IPS-18a (cell line): ENCODE data around the gene ELAVL2.
"Not testable (repeated sequence)": the region's sequence is repeated elsewhere in the genome, so short reads cannot be mapped to it uniquely, and the experiment has no call there.

Experiments used
- H3K27ac ChIP-seq: one replicate; pipeline ENCODE4 v1.5.1; 2013; ENCODE audit warnings: low read length
- H3K27me3 ChIP-seq: one replicate; pipeline ENCODE4 v1.6.1; 2013; ENCODE audit warnings: mild to moderate bottlenecking, low read length; ENCODE audit not compliant: control insufficient read depth, insufficient read depth
- H3K36me3 ChIP-seq: one replicate; pipeline ENCODE4 v1.6.1; 2013; ENCODE audit warnings: low read depth, low read length; ENCODE audit not compliant: control insufficient read depth
- H3K4me1 ChIP-seq: one replicate; pipeline ENCODE4 v1.6.1; 2013; ENCODE audit warnings: low read depth, low read length; ENCODE audit not compliant: control insufficient read depth
- H3K4me3 ChIP-seq: one replicate; pipeline ENCODE4 v1.5.1; 2013; ENCODE audit warnings: low read length
- H3K9ac ChIP-seq: one replicate; pipeline ENCODE4 v1.6.1; 2013; ENCODE audit warnings: mild to moderate bottlenecking, low read length, moderate library complexity
- H3K9me3 ChIP-seq: one replicate; pipeline ENCODE4 v1.6.1; 2013; ENCODE audit warnings: low read depth, low read length; ENCODE audit not compliant: control insufficient read depth

Gene ELAVL2

DNA sequence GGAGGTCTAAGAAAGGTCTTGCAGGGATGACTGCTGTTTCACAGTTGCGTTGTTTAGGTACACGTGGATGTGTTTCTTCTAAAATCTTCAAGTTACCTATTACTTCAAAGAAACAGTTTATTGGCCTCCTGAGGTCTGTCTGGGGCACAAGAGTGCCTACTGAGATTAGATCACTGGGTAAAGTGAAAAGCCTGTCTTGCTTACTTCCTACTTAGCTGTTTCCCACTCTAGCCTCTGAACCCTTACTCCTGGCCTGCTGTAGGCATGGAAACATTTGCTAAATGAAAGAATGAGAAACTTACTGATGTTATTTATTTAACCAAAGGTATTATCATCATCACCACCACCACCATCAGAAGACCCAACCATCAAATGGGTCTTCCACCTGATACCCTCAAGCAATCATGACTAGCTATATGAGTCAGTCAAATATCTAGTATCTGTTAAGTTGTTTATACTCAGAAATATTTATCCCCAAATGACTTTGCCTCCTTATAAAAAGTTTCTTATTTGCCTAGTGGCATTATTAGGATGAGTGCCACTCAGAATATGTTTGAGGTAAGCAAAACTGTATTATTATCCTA is 92.5 kb downstream of the ELAVL2 start:
- H3K4me3 ChIP-seq, result no peak overlapping the region
- H3K9ac ChIP-seq, result no peak overlapping the region
- H3K4me1 ChIP-seq, result peaks cover 34% of the 10 kb centered on the region
- no peaks in the 10 kb centered on the region for H3K36me3 ChIP-seq
- no peaks in the 10 kb centered on the region for H3K9me3 ChIP-seq
- H3K27me3 ChIP-seq, result no peaks in the 10 kb centered on the region
- H3K27ac ChIP-seq, result no peak overlapping the region

DNA sequence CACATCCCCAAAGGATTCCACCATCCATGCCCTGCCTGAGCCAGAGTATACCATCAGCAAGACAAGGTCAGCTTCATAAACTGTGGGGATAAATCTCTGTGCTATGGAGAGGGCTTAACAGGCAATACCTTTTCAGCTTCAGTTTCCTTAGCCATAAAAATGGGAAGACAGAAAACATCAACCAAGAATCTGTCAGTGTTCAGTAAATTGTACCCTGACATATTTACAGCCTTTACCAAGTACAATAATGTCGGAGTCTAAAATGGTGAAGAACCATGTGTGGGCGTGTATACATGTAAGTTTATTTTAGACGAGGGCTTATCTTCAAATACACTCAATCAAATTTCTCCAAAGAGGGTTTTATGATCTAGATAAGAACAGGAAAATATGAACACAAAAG is 94.7 kb downstream of the ELAVL2 start:
- Histone ChIP-seq H3K9ac (no peak overlapping the region), H3K27ac (no peak overlapping the region), H3K4me3 (no peak overlapping the region), H3K4me1 (peaks cover 20% of the 10 kb centered on the region), H3K27me3 (no peaks in the 10 kb centered on the region), H3K9me3 (no peaks in the 10 kb centered on the region), H3K36me3 (no peaks in the 10 kb centered on the region)

DNA sequence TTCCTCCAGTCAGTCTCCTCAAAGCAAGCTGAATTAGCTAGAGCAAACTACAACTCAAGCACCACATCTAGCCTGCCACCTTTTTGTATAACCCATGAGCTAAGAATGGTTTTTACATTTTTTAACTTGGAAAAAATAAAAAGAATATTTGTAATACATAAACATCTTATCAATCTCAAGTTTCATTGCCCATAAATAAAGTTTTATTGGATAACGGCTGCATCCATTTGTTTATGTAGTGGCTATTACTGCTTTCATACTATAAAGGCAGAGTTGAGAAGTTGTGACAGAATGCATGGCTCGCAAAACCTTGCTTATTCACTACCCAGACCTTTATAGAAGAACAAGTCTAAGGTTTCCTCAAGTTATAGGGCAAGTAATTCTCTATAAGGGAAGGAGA is 95.7 kb downstream of the ELAVL2 start:
- H3K9ac ChIP-seq, result no peak overlapping the region
- no peaks in the 10 kb centered on the region for H3K36me3 ChIP-seq
- peaks cover 18% of the 10 kb centered on the region for H3K4me1 ChIP-seq
- no peak overlapping the region for H3K4me3 ChIP-seq
- no peak overlapping the region for H3K27ac ChIP-seq
- no peaks in the 10 kb centered on the region for H3K9me3 ChIP-seq
- H3K27me3 ChIP-seq, result no peaks in the 10 kb centered on the region

DNA sequence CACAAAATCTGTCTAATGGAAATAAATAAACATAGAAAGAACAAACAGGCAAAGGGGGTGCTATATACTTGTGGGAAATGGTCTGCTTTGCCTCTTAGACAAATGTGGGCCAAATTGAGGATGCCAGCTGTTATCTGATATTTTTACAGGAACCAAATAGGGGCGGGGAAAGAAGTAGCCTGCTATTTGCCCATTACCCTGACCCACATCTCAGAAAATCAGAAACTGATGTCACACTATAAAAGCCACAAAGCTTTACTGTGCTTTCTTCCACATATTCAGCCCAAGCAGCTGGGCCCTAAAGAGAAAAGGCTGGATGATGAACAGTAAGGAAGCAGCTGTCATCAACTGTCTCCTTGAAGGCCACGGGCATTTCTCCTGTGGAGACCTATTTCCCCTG is 97.3 kb downstream of the ELAVL2 start:
- Histone ChIP-seq H3K27ac (no peak overlapping the region), H3K36me3 (no peaks in the 10 kb centered on the region), H3K4me3 (no peak overlapping the region), H3K9ac (no peak overlapping the region), H3K4me1 (peaks cover 22% of the 10 kb centered on the region), H3K27me3 (no peaks in the 10 kb centered on the region), H3K9me3 (no peaks in the 10 kb centered on the region)

DNA sequence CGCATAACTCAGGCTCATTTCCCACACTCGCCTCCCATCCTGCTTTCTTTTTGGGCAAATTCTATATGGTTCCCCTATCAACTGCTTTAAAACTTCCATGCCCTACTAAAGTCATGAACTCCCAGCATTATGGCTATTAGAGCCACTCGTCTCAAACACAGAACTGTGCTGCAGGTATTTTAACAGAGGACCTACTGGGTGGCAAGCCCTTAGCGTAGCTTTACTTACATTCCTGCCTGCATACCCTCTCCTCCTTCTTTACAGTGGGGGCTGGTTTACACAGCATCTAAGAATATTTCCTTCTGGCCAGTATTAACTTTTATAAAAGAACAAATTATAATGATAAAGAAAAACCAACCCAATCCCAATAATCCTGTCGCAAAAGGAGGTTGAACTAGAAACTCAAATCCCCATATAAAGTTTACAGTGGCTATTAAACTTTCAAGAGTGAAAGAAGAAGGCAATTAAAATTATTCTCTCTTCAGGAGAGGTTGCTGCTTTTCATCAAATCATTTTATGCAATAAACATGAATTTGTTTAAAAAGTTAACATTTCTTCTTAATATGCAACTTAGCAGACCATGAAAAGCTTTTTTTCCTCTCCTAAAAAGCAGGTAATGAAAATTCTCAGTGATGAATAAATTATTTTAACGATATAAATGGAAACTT is 100.6 kb downstream of the ELAVL2 start:
- Histone ChIP-seq H3K27me3 (no peaks in the 10 kb centered on the region), H3K4me3 (no peak overlapping the region), H3K9me3 (no peaks in the 10 kb centered on the region), H3K27ac (no peak overlapping the region), H3K36me3 (no peaks in the 10 kb centered on the region), H3K4me1 (peaks cover 19% of the 10 kb centered on the region), H3K9ac (no peak overlapping the region)

DNA sequence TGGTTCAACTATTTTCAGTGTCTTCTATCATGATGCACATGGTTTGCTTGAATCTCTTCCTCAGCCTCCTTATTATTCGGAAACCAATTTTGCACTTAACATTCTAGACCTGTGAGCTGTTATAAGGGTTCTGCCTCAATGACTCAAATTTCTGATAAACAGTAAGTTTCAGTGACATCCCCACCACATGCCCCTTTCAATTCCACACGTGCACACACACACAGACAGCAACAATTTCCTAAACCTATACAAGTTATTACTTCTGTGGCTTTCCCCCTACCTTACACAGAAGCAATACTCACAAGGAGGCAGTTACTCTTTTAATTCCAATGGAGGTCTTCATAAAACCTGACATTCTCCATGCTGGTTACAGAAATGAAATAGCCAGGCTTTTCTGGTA is 102.4 kb downstream of the ELAVL2 start:
- Histone ChIP-seq H3K4me1 (peaks cover 24% of the 10 kb centered on the region), H3K36me3 (no peaks in the 10 kb centered on the region)

DNA sequence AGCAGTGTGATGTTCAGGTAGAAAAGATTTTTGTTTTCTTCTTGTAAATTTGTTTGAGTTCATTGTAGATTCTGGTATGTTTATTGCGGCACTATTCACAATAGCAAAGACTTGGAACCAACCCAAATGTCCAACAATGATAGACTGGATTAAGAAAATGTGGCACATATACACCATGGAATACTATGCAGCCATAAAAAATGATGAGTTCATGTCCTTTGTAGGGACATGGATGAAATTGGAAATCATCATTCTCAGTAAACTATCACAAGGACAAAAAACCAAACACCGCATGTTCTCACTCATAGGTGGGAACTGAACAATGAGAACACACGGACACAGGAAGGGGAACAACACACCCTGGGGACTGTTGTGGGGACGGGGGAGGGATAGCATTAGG is 103.0 kb downstream of the ELAVL2 start:
- peaks cover 30% of the 10 kb centered on the region for H3K4me1 ChIP-seq
- not testable (repeated sequence) for H3K9me3 ChIP-seq, H3K9ac ChIP-seq, H3K27ac ChIP-seq, H3K4me3 ChIP-seq, H3K27me3 ChIP-seq, H3K36me3 ChIP-seq

More for the DNA sequence above, 102.4 kb downstream of the ELAVL2 start:
- Histone ChIP-seq H3K27me3 (no peaks in the 10 kb centered on the region), H3K27ac (no peak overlapping the region), H3K9ac (no peak overlapping the region), H3K9me3 (no peaks in the 10 kb centered on the region), H3K4me3 (no peak overlapping the region)

DNA sequence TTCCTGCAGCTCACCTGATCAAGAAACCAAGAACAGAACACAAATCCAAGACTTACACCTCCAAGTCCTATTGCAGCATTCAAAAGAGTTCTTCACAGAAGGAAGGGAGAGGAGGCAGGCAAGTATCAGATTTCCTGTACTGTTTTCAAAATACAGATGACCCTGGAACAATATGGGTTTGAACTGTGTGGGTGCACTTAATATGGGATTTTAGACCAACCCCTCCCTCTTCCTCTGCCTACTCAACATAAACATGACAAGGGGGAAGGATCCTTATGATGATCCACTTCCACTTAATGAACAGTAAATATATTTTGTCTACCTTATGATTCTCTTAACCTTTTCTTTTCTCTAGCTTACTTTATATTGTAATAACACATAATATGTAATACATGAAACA is 104.6 kb downstream of the ELAVL2 start:
- no peaks in the 10 kb centered on the region for H3K9me3 ChIP-seq
- no peaks in the 10 kb centered on the region for H3K27me3 ChIP-seq
- H3K4me3 ChIP-seq, result no peak overlapping the region
- peaks cover 35% of the 10 kb centered on the region for H3K4me1 ChIP-seq
- H3K27ac ChIP-seq, result no peak overlapping the region
- H3K9ac ChIP-seq, result no peak overlapping the region
- no peaks in the 10 kb centered on the region for H3K36me3 ChIP-seq

DNA sequence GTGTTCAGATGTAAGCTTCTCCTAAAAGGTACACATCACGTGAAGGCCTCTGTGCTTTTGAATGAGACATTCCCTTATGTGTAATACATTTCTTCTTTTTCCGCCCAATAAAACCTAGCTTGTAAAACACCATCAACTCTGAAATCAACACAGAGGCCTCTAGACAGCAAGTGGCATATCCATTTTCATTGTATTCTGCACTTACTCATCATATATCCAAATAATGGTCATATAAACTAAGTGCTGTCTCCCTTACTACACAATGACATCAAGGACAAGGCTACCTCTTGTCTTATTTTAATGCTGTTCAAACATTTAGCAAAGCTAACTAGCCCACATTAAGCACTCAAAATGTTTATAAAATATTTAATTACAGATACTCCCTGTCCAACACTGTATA is 108.5 kb downstream of the ELAVL2 start:
- Histone ChIP-seq H3K36me3 (no peaks in the 10 kb centered on the region), H3K9me3 (no peaks in the 10 kb centered on the region), H3K4me3 (no peak overlapping the region), H3K9ac (no peak overlapping the region), H3K27me3 (no peaks in the 10 kb centered on the region), H3K4me1 (peaks cover 26% of the 10 kb centered on the region), H3K27ac (no peak overlapping the region)

DNA sequence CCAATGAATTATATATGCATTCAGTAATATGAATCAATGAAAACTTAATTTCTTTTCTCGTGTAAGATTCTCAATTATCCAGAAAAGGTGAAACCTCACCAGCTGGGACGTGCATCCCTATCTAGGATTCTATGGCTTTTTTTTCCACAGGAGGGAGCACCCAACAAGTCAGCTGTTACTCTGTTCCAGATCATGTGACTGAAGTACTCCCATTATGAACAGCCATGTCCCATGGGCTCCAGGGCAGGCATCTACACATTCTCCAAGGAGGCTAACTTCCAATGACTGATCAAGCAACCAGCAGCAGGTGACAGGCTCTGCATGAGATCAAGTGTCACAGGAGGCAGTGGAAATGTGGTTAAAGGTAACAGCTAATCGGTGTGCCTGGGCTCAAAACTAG is 118.8 kb downstream of the ELAVL2 start:
- Histone ChIP-seq H3K27me3 (no peaks in the 10 kb centered on the region), H3K9me3 (no peaks in the 10 kb centered on the region), H3K4me1 (no peaks in the 10 kb centered on the region), H3K27ac (no peak overlapping the region), H3K36me3 (no peaks in the 10 kb centered on the region), H3K9ac (no peak overlapping the region), H3K4me3 (no peak overlapping the region)

DNA sequence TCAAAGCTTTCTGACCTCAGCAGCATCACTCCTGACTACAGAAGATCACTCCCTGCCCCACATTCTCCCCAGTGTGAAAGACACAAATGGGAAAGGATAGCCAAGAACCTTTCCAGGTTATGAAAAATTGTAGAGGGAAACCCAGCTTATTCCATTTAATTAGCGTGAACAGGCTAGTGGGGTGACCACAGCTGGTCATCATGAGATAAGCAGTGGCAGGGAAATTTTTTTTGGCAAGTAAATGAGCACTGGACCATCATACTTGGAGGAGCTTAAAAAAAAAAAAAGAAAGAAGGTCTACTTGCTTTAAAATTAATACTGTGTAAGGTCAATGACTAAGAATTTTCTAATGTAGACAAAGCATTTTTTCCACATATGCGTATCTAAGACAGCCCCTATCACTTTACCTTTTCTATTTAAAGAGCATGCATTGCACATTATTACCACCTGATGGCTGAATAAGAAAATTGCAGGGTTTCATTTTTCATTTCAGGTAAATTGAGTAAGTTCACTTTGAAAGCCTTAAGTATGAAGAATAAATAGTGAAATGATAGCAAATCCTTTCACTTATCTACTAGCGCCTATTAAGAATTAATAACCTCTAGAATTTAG is 123.6 kb downstream of the ELAVL2 start:
- no peaks in the 10 kb centered on the region for H3K9me3 ChIP-seq
- no peaks in the 10 kb centered on the region for H3K27me3 ChIP-seq
- no peak overlapping the region for H3K27ac ChIP-seq
- H3K9ac ChIP-seq, result no peak overlapping the region
- H3K4me3 ChIP-seq, result no peak overlapping the region
- no peaks in the 10 kb centered on the region for H3K36me3 ChIP-seq
- H3K4me1 ChIP-seq, result no peaks in the 10 kb centered on the region

DNA sequence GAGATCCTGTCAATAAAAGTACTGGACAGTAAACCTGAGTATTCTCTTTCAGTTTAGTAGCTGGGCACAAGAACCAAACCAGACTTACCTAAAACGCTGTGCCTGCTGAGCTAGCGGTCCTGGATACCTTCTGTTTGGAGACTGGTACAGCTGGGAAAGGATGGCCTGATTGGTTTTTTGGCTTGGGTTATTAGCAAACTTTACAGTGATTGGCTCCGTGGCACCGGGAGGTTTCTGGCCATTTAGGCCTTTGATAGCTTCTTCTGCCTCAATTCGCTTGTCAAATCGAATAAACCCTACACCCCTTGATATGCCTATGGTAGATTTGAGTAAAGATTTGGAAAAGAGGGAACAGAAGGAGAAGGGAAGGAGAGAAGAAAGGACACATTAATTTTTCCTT is 124.7 kb downstream of the ELAVL2 start:
- H3K9me3 ChIP-seq, result no peaks in the 10 kb centered on the region
- no peaks in the 10 kb centered on the region for H3K4me1 ChIP-seq
- no peaks in the 10 kb centered on the region for H3K27me3 ChIP-seq
- H3K4me3 ChIP-seq, result no peak overlapping the region
- H3K36me3 ChIP-seq, result no peaks in the 10 kb centered on the region
- no peak overlapping the region for H3K9ac ChIP-seq
- H3K27ac ChIP-seq, result no peak overlapping the region
